CD4-positive, alpha-beta T cell (primary cell): ENCODE measurements around the gene MYOG. TPM values are rescaled to one million over a fixed set of nuclear protein-coding genes. Genes with fewer than 3 reads are reported as not detected.

Source experiments
- ATAC-seq: fragments of 200-7000 bp; cut with Tn5 transposase; one replicate; pipeline ENCODE4 v1.10.0; 2022; ENCODE audit warnings: mild to moderate bottlenecking; ENCODE audit not compliant: poor library complexity
- CTCF ChIA-PET: fragments of 350-600 bp; sonication (Branson Sonifier 250); formaldehyde crosslinking; loops from one replicate; lab custom pipeline; 2021; ENCODE audit warnings: antibody characterized with exemption, inconsistent platforms; lab: Charles Lee
- POLR2A ChIA-PET: fragments of 350-600 bp; sonication (Branson Sonifier 250); formaldehyde crosslinking; loops from one replicate; lab custom pipeline; 2021; ENCODE audit warnings: antibody characterized with exemption, inconsistent platforms; lab: Charles Lee
- DNase-seq, 14 experiments: peaks; one replicate each; pipeline ENCODE4 v3.0.0-alpha.2; 2013 to 2020; ENCODE audit warnings: mixed read lengths in 2 of 14
- H3K27ac ChIP-seq, 2 donors: one replicate each; pipeline versions ENCODE4 v1.5.1 to v1.7.0; 2013; ENCODE audit warnings: low read length in 2 of 2, low read depth in 1 of 2, mild to moderate bottlenecking in 1 of 2
- H3K27me3 ChIP-seq, 2 experiments: 1 replicate in 1 of 2; 2 replicates in 1 of 2; pipeline versions ENCODE4 v1.6.1 to v1.7.0; 2013; ENCODE audit warnings: low read length in 2 of 2, control low read depth in 1 of 2, mild to moderate bottlenecking in 1 of 2, moderate library complexity in 1 of 2; ENCODE audit not compliant: insufficient read depth in 2 of 2, control insufficient read depth in 1 of 2
- H3K36me3 ChIP-seq: one replicate; pipeline ENCODE4 v1.6.1; 2013; ENCODE audit warnings: low read length, control low read depth; ENCODE audit not compliant: insufficient read depth
- H3K4me1 ChIP-seq: one replicate; pipeline ENCODE4 v1.6.1; 2013; ENCODE audit warnings: low read length, control low read depth; ENCODE audit not compliant: insufficient read depth
- H3K4me3 ChIP-seq: one replicate; pipeline ENCODE4 v1.5.1; 2013; ENCODE audit warnings: mild to moderate bottlenecking, low read length, moderate library complexity
- H3K9me3 ChIP-seq, 2 experiments: 1 replicate in 1 of 2; 2 replicates in 1 of 2; pipeline versions ENCODE4 v1.6.1 to v1.7.0; 2013; ENCODE audit warnings: low read length in 2 of 2, mild to moderate bottlenecking in 2 of 2, control low read depth in 1 of 2, moderate library complexity in 1 of 2; ENCODE audit not compliant: control insufficient read depth in 1 of 2, insufficient read depth in 1 of 2
- H3K27ac Mint-ChIP-seq: one replicate; pipeline ENCODE4 v1.8.0; 2020; ENCODE audit warnings: mixed read lengths
- H3K27me3 Mint-ChIP-seq: one replicate; pipeline ENCODE4 v1.8.0; 2021; ENCODE audit warnings: mixed read lengths
- H3K36me3 Mint-ChIP-seq: one replicate; pipeline ENCODE4 v1.8.0; 2021; ENCODE audit warnings: low read depth, mixed read lengths
- H3K4me1 Mint-ChIP-seq: one replicate; pipeline ENCODE4 v1.8.0; 2021; ENCODE audit warnings: low read depth, mixed read lengths
- H3K4me3 Mint-ChIP-seq: one replicate; pipeline ENCODE4 v1.8.0; 2020; ENCODE audit warnings: mild to moderate bottlenecking, mixed read lengths
- H3K9me3 Mint-ChIP-seq: one replicate; pipeline ENCODE4 v1.8.0; 2020; ENCODE audit warnings: mixed read lengths
- CTCF ChIP-seq: fragments of 200-600 bp; IDR thresholded peaks from one replicate; pipeline ENCODE4 v1.8.0; 2022; ENCODE audit warnings: antibody characterized with exemption, mild to moderate bottlenecking
- intact Hi-C, 2 experiments: fragments of 100-400 bp; cut with DNase I in 1 of 2; cut with micrococcal nuclease in 1 of 2; formaldehyde crosslinking; loops; one replicate each; pipeline versions ENCODE4 v1.15.1 to v1.9.0; 2023 to 2025; cut with DNase I, micrococcal nuclease
- total RNA-seq, 174 experiments: library from RNA in 2 of 174; stranded (reverse) in 2 of 174; gene quantifications; one replicate each; pipeline ENCODE4 v1.2.3 and lab custom pipeline; 2021 to 2026

Gene MYOG
- total RNA-seq, 2 experiments from 2014 or later = not detected

GRCh38 chr1:203051841-203052324 is 33.9 kb downstream of the MYOG start:
- Mint-ChIP-seq H3K4me1 (no peaks in the 10 kb centered on the region), H3K9me3 (no peaks in the 10 kb centered on the region), H3K36me3 (no peaks in the 10 kb centered on the region), H3K4me3 (no peak overlapping the region), H3K27me3 (peaks cover 6% of the 10 kb centered on the region), H3K27ac (no peak overlapping the region)
- Histone ChIP-seq H3K36me3 (no peaks in the 10 kb centered on the region), H3K4me3 (no peak overlapping the region), H3K27me3 (peaks cover 0 to 4% of the 10 kb centered on the region in 2 experiments), H3K27ac (no peak overlapping the region), H3K9me3 (no peaks in the 10 kb centered on the region), H3K4me1 (no peaks in the 10 kb centered on the region)
- no peak for TF ChIP-seq CTCF
- no peak for DNase-seq
- ATAC-seq = no peak
- ChIA-PET CTCF (no interaction called here), POLR2A (no interaction called here)
- intact Hi-C loops = no loop called here

DNA sequence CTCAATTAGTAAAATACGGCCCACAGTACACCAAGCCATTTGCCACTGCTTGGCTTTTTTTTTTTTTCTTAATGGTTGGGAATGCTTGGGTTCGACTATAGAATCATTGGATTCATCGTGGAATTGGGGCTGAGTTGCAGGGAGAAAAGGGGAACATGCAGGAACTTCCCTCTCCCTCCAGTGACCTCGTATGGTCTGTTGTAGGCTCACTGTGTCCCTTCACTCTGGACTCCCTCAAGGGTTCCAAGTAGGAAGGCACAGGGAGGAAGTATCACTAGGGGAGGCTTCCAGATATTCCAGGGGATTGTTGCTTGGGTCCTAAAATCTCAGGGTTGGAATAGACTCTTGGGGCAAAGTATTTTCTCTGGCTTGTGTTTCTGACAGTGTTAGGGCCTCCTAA is 35.0 kb downstream of the MYOG start:
- peaks cover 6% of the 10 kb centered on the region for H3K27me3 Mint-ChIP-seq
- H3K27ac Mint-ChIP-seq = no peak overlapping the region
- no peaks in the 10 kb centered on the region for H3K36me3 Mint-ChIP-seq
- H3K9me3 Mint-ChIP-seq = no peaks in the 10 kb centered on the region
- DNase-seq (no peak), ATAC-seq (no peak)
- no peaks in the 10 kb centered on the region for H3K4me1 Mint-ChIP-seq
- H3K4me3 ChIP-seq = no peak overlapping the region
- ChIA-PET CTCF (no interaction called here), POLR2A (no interaction called here)
- no peak overlapping the region for H3K4me3 Mint-ChIP-seq
- no peaks in the 10 kb centered on the region for H3K9me3 ChIP-seq
- peaks cover 0 to 4% of the 10 kb centered on the region in 2 experiments for H3K27me3 ChIP-seq
- no peak overlapping the region for H3K27ac ChIP-seq
- no peak for TF ChIP-seq CTCF
- H3K4me1 ChIP-seq = no peaks in the 10 kb centered on the region
- intact Hi-C loops = no loop called here
- H3K36me3 ChIP-seq = no peaks in the 10 kb centered on the region

- H3K27me3 ChIP-seq = peaks cover 0 to 4% of the 10 kb centered on the region in 2 experiments
- peaks cover 10% of the 10 kb centered on the region for H3K27me3 Mint-ChIP-seq
- H3K4me1 ChIP-seq = no peaks in the 10 kb centered on the region
- H3K27ac Mint-ChIP-seq = no peak overlapping the region
- H3K4me3 Mint-ChIP-seq = no peak overlapping the region
- no peaks in the 10 kb centered on the region for H3K4me1 Mint-ChIP-seq
- TF ChIP-seq CTCF = no peak
- no peaks in the 10 kb centered on the region for H3K9me3 Mint-ChIP-seq
- no peaks in the 10 kb centered on the region for H3K36me3 Mint-ChIP-seq
- no peak overlapping the region for H3K4me3 ChIP-seq
- no peak overlapping the region for H3K27ac ChIP-seq
- DNase-seq = no peak
- no peaks in the 10 kb centered on the region for H3K9me3 ChIP-seq
- no peak for ATAC-seq
- intact Hi-C loops = no loop called here
- no peaks in the 10 kb centered on the region for H3K36me3 ChIP-seq
- ChIA-PET POLR2A (no interaction called here), CTCF (no interaction called here)
These were observed 36.1 kb downstream of the MYOG start for GRCh38 chr1:203049576-203050180.
